K562 (cell line): ENCODE measurements around the gene NPAS3. TPM values are rescaled to one million over a fixed set of nuclear protein-coding genes. Genes with fewer than 3 reads are reported as not detected.

Source experiments
- ATAC-seq: fragments of 200-7000 bp; cut with Tn5 transposase; 3 replicates; pipeline ENCODE4 v1.9.1; 2020; ENCODE audit warnings: moderate library complexity
- BruUV-seq: library from RNA; stranded (reverse); fragments of 400-500 nt; replicated peaks from 2 replicates; lab custom pipeline; 2021; lab: Mats Ljungman, UMichigan
- CTCF ChIA-PET: fragments of 300-600 bp; formaldehyde crosslinking; extraction: SDS; loops from one replicate; lab custom pipeline; 2021; ENCODE audit warnings: low intra/inter-chr PET ratio; lab: Yijun Ruan, JAX
- POLR2A ChIA-PET: fragments of 300-600, 350-650 bp; sonication (Branson Sonifier 250); formaldehyde crosslinking; extraction: SDS; loops from one replicate; lab custom pipeline; 2021; ENCODE audit warnings: antibody characterized with exemption, inconsistent platforms; lab: Yijun Ruan, JAX
- DNase-seq, 4 experiments: peaks; one replicate each; pipeline versions ENCODE4 v3.0.0 to v3.0.0-alpha.2; 2011 to 2018; ENCODE audit warnings: low spot score in 3 of 4, mixed read lengths in 3 of 4; ENCODE audit errors: extremely low read depth in 1 of 4
- FAIRE-seq: peaks from 2 replicates; lab custom pipeline; 2011; peaks lifted over from hg19 to GRCh38; lab: Jason Lieb, UNC
- H2AFZ ChIP-seq: 2 replicates; pipeline ENCODE4 v1.6.0; 2011; ENCODE audit warnings: low read depth, low read length, control low read depth, inconsistent platforms
- H3K27ac ChIP-seq: fragments of 200-600 bp; 3 replicates; pipeline ENCODE4 v1.8.0; 2011; ENCODE audit warnings: low read depth, mild to moderate bottlenecking, control low read depth, inconsistent platforms, low read length, moderate library complexity, mixed read lengths; ENCODE audit errors: extremely low read depth
- H3K27me3 ChIP-seq, 2 experiments: fragments of 300-600 bp in 1 of 2; 2 replicates in 1 of 2; 3 replicates in 1 of 2; pipeline versions ENCODE4 v1.6.0 to v1.8.0; 2011; ENCODE audit warnings: inconsistent platforms in 2 of 2, low read length in 2 of 2, mild to moderate bottlenecking in 1 of 2, mixed read lengths in 1 of 2, moderate library complexity in 1 of 2; ENCODE audit not compliant: control insufficient read depth in 2 of 2, insufficient read depth in 2 of 2
- H3K36me3 ChIP-seq: fragments of 300-600 bp; 3 replicates; pipeline ENCODE4 v1.8.0; 2011; ENCODE audit warnings: mild to moderate bottlenecking, low read length, inconsistent platforms; ENCODE audit not compliant: control insufficient read depth, insufficient read depth
- H3K4me1 ChIP-seq, 2 experiments: fragments of 200-600 bp in 1 of 2; replicated peaks in 1 of 2; 2 replicates in 1 of 2; 3 replicates in 1 of 2; pipeline versions ENCODE4 v1.5.1 to v1.8.0; 2011; ENCODE audit warnings: inconsistent platforms in 2 of 2, low read length in 2 of 2, mild to moderate bottlenecking in 1 of 2, mixed read lengths in 1 of 2, moderate library complexity in 1 of 2; ENCODE audit not compliant: control insufficient read depth in 2 of 2, insufficient read depth in 2 of 2
- H3K4me2 ChIP-seq: 2 replicates; pipeline ENCODE4 v1.6.1; 2011; ENCODE audit warnings: low read length, control low read depth, inconsistent platforms, mixed read lengths; ENCODE audit not compliant: insufficient read depth
- H3K4me3 ChIP-seq: fragments of 200-600 bp; sonication (generic), shearing (Covaris generic); 2 replicates; pipeline ENCODE4 v1.5.1; 2016; ENCODE audit warnings: control low read depth, inconsistent platforms
- H3K79me2 ChIP-seq: fragments of 200-600 bp; 3 replicates; pipeline ENCODE4 v1.8.0; 2011; ENCODE audit warnings: low read length, inconsistent platforms; ENCODE audit not compliant: control insufficient read depth, insufficient read depth
- H3K9ac ChIP-seq, 2 experiments: 2 replicates each; pipeline versions ENCODE4 v1.6.0 to v1.6.1; 2011; ENCODE audit warnings: low read depth in 2 of 2, low read length in 2 of 2, control low read depth in 1 of 2, inconsistent platforms in 1 of 2, mild to moderate bottlenecking in 1 of 2, mixed read lengths in 1 of 2; ENCODE audit not compliant: insufficient read depth in 1 of 2
- H3K9me1 ChIP-seq: one replicate; pipeline ENCODE4 v1.6.0; 2011; ENCODE audit warnings: inconsistent platforms, mild to moderate bottlenecking, low read length, moderate library complexity; ENCODE audit not compliant: control insufficient read depth, insufficient read depth
- H3K9me3 ChIP-seq: replicated peaks from 2 replicates; pipeline ENCODE4 v1.5.1; 2011; ENCODE audit warnings: low read depth, low read length, inconsistent platforms; ENCODE audit not compliant: control insufficient read depth, insufficient read depth
- H4K20me1 ChIP-seq: replicated peaks from 2 replicates; pipeline ENCODE4 v1.6.1; 2011; ENCODE audit warnings: low read length, inconsistent platforms, mixed read lengths; ENCODE audit not compliant: control insufficient read depth, insufficient read depth
- BHLHE40 ChIP-seq: IDR thresholded peaks from 2 replicates; pipeline ENCODE4 v1.6.1; 2011; ENCODE audit warnings: low read length, improper control_type of control experiment
- ELF1 ChIP-seq: fragments of 200-800 bp; sonication (Bioruptor generic); IDR thresholded peaks from 2 replicates; pipeline ENCODE4 v1.6.1; 2016; ENCODE audit warnings: missing genetic modification characterization, missing compliant biosample characterization
- ETV6 ChIP-seq, 3 experiments: fragments of 150-350 bp in 1 of 3; sonication (generic) in 1 of 3; formaldehyde crosslinking in 1 of 3; IDR thresholded peaks; 2 replicates each; pipeline versions ENCODE4 v1.6.1 to v1.8.0; 2014 to 2022; ENCODE audit warnings: borderline replicate concordance in 2 of 3, low read depth in 2 of 3, antibody characterized with exemption in 1 of 3, low read length in 1 of 3, mild to moderate bottlenecking in 1 of 3, missing genetic modification reagents in 1 of 3
- LEF1 ChIP-seq: fragments of 450-650 bp; IDR thresholded peaks from 2 replicates; pipeline ENCODE4 v1.6.1; 2016; ENCODE audit warnings: mild to moderate bottlenecking
- MEF2A ChIP-seq: IDR thresholded peaks from 2 replicates; pipeline ENCODE4 v1.6.1; 2011; ENCODE audit warnings: low read depth, mild to moderate bottlenecking, low read length, moderate library complexity; ENCODE audit not compliant: control insufficient read depth
- MTA2 ChIP-seq: fragments of 450-650 bp; IDR thresholded peaks from 2 replicates; pipeline ENCODE4 v1.6.1; 2016; ENCODE audit warnings: low read depth
- RAD21 ChIP-seq, 2 experiments: fragments of 250-450 bp in 1 of 2; fragments of 450-650 bp in 1 of 2; sonication (Bioruptor Pico) in 1 of 2; formaldehyde crosslinking in 1 of 2; IDR thresholded peaks in 1 of 2; conservative IDR thresholded peaks in 1 of 2; 2 replicates each; pipeline versions ENCODE4 v1.4.0 to v1.8.0; 2020 to 2022; ENCODE audit warnings: mild to moderate bottlenecking in 2 of 2, moderate library complexity in 1 of 2
- SFPQ ChIP-seq: fragments of 200-400 bp; formaldehyde crosslinking; IDR thresholded peaks from 2 replicates; pipeline ENCODE4 v1.6.1; 2017; ENCODE audit warnings: mild to moderate bottlenecking, low read depth, low read length, moderate library complexity
- TAF9B ChIP-seq: fragments of 450-650 bp; IDR thresholded peaks from 2 replicates; pipeline ENCODE4 v1.6.1; 2018; ENCODE audit warnings: mild to moderate bottlenecking; ENCODE audit not compliant: partially characterized antibody
- TRIM25 ChIP-seq: fragments of 450-650 bp; IDR thresholded peaks from 2 replicates; pipeline ENCODE4 v1.7.0; 2016; ENCODE audit warnings: borderline replicate concordance
- TRIM28 ChIP-seq: fragments of 450-650 bp; IDR thresholded peaks from 2 replicates; pipeline ENCODE4 v1.6.1; 2017
- WHSC1 ChIP-seq: IDR thresholded peaks from one replicate; pipeline ENCODE4 v1.6.1; 2012; ENCODE audit warnings: low read length, control low read depth, inconsistent platforms
- ZNF253 ChIP-seq: fragments of 250-450 bp; sonication (Bioruptor Pico); conservative IDR thresholded peaks from 2 replicates; pipeline ENCODE4 v1.6.1; 2021; ENCODE audit warnings: mild to moderate bottlenecking
- WGBS: fragments of 100-300 bp; shearing (Covaris generic); methylation state at CpG from one replicate; pipeline ENCODE4 v1.1.6; 2016; ENCODE audit warnings: low coverage, mixed read lengths; ENCODE audit not compliant: insufficient coverage; ENCODE audit errors: missing lambda C conversion rate; 5-methylcytosine and 5-hydroxymethylcytosine counted together
- in situ Hi-C: fragments of 300-500 bp; cut with MboI; formaldehyde crosslinking; loops from 4 replicates; pipeline ENCODE4 v1.15.0; 2018; ENCODE audit warnings: inconsistent platforms, mixed read lengths
- intact Hi-C: fragments of 100-400 bp; cut with micrococcal nuclease; formaldehyde crosslinking; loops from 2 replicates; pipeline ENCODE4 v1.14.2; 2022
- polyA plus RNA-seq, 8 experiments: library from polyadenylated mRNA; depleted of rRNA in 4 of 8; stranded (reverse) in 5 of 8; unstranded in 3 of 8; fragments of >200 nt; fragmentation: Nextera tagmentation in 2 of 8; fragmentation: Illumina TruSeq in 1 of 8; extraction: Ambion mirVana in 2 of 8; extraction: Trizol in 1 of 8; gene quantifications; 2 replicates each; pipeline versions ENCODE4 v1.2.1 to v1.2.3, GENCODE V29; 2011 to 2014; ENCODE audit warnings: inconsistent platforms in 1 of 8, missing spikeins in 1 of 8
- total RNA-seq, 7 experiments: library from RNA; depleted of rRNA in 6 of 7; stranded (reverse); fragments of >200 nt in 6 of 7; fragmentation: Illumina TruSeq in 2 of 7; extraction: Trizol in 2 of 7; gene quantifications; 2 replicates each; pipeline versions ENCODE4 v1.2.1 to v1.2.3, GENCODE V29; 2011 to 2021; ENCODE audit warnings: low replicate concordance in 1 of 7

The NPAS3 gene
- total and polyA plus RNA-seq, 9 of the 15 experiments (the other 6 are each of a cell fraction or from before 2014, with no cell fraction given) = 0.04 TPM; not detected in 8

DNA sequence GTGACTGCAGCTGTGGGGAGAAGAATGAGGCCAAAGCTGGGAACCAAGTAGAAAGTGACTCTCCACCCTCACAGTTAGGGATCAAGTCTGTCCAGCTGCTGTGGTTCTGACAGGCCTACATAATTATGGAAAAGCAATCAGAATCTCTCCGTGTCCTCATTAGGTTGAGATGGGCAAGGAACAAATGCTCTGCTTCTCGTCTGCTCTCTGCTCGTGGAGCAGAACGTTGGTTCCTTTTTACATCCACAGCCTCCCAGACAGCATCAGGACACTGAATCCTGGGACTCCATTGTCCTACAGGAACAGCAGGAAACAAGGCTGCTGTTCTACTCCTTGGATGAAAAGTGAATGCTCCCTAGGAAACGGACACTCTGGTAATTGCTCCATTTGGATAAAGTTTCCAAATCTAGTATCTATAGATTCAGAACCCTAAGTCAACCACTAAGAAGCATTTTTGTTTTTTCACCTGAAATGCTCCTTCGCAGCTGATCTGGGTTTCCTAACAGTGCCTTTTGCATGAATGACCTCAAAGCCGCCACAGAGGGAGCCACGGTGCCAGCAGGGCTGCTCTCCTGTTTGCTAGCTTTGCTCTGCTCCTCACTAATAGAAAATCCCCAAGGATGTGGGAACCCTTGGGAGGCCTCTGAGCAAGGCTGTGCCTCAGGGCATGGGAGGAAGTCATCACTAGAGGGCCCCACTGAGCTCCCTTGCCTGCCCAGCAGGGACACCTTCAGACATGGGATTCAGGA, 910.2 kb downstream of the NPAS3 start (continued):
- TF ChIP-seq ETV6 (IDR thresholded peaks at IDR 0.05; ENCODE audit: borderline replicate concordance in 1 of 2, low read depth in 2 of 2, low read length in 1 of 2) (no peak), ETV6 (CRISPR knock-in tag; IDR thresholded peaks at IDR 0.05; ENCODE audit: borderline replicate concordance) (no peak), RAD21 (CRISPR knock-in tag; conservative IDR thresholded peaks at IDR 0.05 in 1 of 2, IDR thresholded peaks at IDR 0.05 in 1 of 2) (peak; percentile 46 to 73; a peak in 3 of 4 replicates), TRIM28 (no peak), ELF1 (no peak)

- Histone ChIP-seq H3K9ac (no peak overlapping the region), H4K20me1 (no peaks in the 10 kb centered on the region), H3K4me2 (no peak overlapping the region), H3K27ac (no peak overlapping the region), H2AFZ (no peak overlapping the region), H3K4me3 (no peak overlapping the region), H3K4me1 (peaks cover 0 to 11% of the 10 kb centered on the region in 2 experiments; a peak in 2 of 5 replicates), H3K9me1 (no peaks in the 10 kb centered on the region), H3K9me3 (no peaks in the 10 kb centered on the region), H3K79me2 (no peaks in the 10 kb centered on the region), H3K36me3 (no peaks in the 10 kb centered on the region), H3K27me3 (no peaks in the 10 kb centered on the region)
- POLR2A ChIA-PET = interaction anchor here (0.6 to 2.2 kb wide), 6 partner anchors 9 to 249 kb away, joined by 3 to 8 read pairs (median 4); partner anchors contain the start of gene EGLN3
- DNase-seq (no peak), ATAC-seq (0 out of 3 replicates have a peak, but pooled peaks have one; percentile 19), FAIRE-seq (no peak)
- BruUV-seq = no TSS peak
- intact Hi-C loops (loop anchor here (5.0 to 10.0 kb wide), 4 partner anchors 68 to 455 kb away; no protein-coding TSS in a partner anchor), in situ Hi-C loops (loop anchor here (10.0 kb wide), 1 partner anchor 375 kb away; no protein-coding TSS in a partner anchor)
- CTCF ChIA-PET = no interaction called here
- WGBS = 100% methylated on average over 1 of the region's 1 CpG
- TF ChIP-seq SFPQ = no peak
- no peak for TF ChIP-seq MEF2A
- TF ChIP-seq LEF1 = no peak
- TF ChIP-seq TRIM25 = no peak
- no peak for TF ChIP-seq MTA2
- no peak for TF ChIP-seq TAF9B
- no peak for TF ChIP-seq WHSC1
- TF ChIP-seq BHLHE40 = no peak
- no peak for TF ChIP-seq ZNF253 (CRISPR knock-in tag)
These were observed 910.7 kb downstream of the NPAS3 start for GRCh38 chr14:33849455-33849801.
